Effector memory CD4-positive, alpha-beta T cell (primary cell): ENCODE measurements around the gene ROCK2.

Source experiments
- DNase-seq, 3 donors: peaks; one replicate each; pipeline ENCODE4 v3.0.0-alpha.2; 2020
- H3K27ac ChIP-seq: 2 replicates; pipeline ENCODE4 v1.7.0; 2013; ENCODE audit warnings: mild to moderate bottlenecking, low read length, moderate library complexity; ENCODE audit not compliant: insufficient read depth, poor library complexity, severe bottlenecking
- H3K27me3 ChIP-seq: replicated peaks from 2 replicates; pipeline ENCODE4 v1.7.0; 2013; ENCODE audit warnings: mild to moderate bottlenecking, low read length; ENCODE audit not compliant: insufficient read depth, control insufficient read depth, poor library complexity, severe bottlenecking
- H3K36me3 ChIP-seq: 2 replicates; pipeline ENCODE4 v1.7.0; 2013; ENCODE audit warnings: mild to moderate bottlenecking, low read length, moderate library complexity; ENCODE audit not compliant: control insufficient read depth, insufficient read depth
- H3K4me1 ChIP-seq: 2 replicates; pipeline ENCODE4 v1.7.0; 2013; ENCODE audit warnings: low read length, mild to moderate bottlenecking; ENCODE audit not compliant: control insufficient read depth, insufficient read depth, poor library complexity, severe bottlenecking
- H3K4me3 ChIP-seq: 2 replicates; pipeline ENCODE4 v1.7.0; 2013; ENCODE audit warnings: low read length, low read depth, mild to moderate bottlenecking; ENCODE audit not compliant: insufficient read depth, poor library complexity, severe bottlenecking
- H3K9me3 ChIP-seq: 2 replicates; pipeline ENCODE4 v1.7.0; 2013; ENCODE audit warnings: mild to moderate bottlenecking, low read length, moderate library complexity; ENCODE audit not compliant: control insufficient read depth
- total RNA-seq, 3 donors: gene quantifications; one replicate each; lab custom pipeline; 2026; lab: John Stamatoyannopoulos, UW

The ROCK2 gene
- total RNA-seq = 52.9 to 65.8 (median 61.4) reads per million in 3 donors

DNA sequence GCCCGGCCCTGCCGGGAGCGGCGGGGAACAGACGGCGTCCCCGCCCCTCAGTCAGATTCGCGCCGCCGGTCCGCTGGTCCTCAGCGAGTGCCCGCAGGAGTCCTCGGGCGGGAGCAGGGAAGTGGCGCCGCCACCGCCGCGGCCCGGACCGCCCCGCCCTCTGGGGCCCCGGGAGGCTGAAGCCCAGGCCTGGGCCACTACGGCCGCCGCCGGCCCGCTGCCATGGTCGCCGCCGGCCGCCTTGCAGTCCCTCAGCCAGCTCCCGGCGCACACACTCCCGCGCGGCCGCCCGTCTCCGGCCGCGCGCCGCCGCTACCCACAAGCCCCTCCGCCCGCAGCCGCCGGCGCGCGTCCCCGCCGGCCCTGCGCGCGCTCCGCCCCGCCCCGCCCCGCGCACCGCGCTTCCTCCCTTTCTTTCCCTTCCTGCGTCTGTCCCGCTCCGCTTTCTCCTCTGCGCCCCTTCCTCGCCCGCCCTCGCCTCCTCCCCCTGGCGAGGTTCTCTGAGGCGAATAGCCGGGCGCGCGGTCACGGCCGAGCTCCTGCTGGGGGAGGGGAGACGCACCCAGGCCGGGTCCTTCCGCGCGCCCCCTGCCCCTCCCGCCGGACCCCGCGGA lies at the start of gene ROCK2:
Gene ROCK2, minus strand, starts transcription at position 295 of the 614 bp plus-strand sequence. CDS start 500 bp downstream, outside the sequence.
- Histone ChIP-seq H3K4me3 (peak within 1 kb of the TSS; percentile 82), H3K4me1 (peaks cover 15% of the 10 kb centered on the region), H3K27me3 (no peaks in the 10 kb centered on the region), H3K9me3 (no peaks in the 10 kb centered on the region), H3K36me3 (no peaks in the 10 kb centered on the region), H3K27ac (peak within 1 kb of the TSS; percentile 48)
- DNase-seq = peak; percentile 46 to 53 (median 52)

GRCh38 chr2:11393711-11394236 lies 49.3 kb upstream of the ROCK2 start:
- H3K9me3 ChIP-seq = no peaks in the 10 kb centered on the region
- H3K4me1 ChIP-seq = no peaks in the 10 kb centered on the region
- no peak for DNase-seq
- no peak overlapping the region for H3K27ac ChIP-seq
- no peaks in the 10 kb centered on the region for H3K27me3 ChIP-seq
- H3K36me3 ChIP-seq = no peaks in the 10 kb centered on the region
- H3K4me3 ChIP-seq = no peak overlapping the region

GRCh38 chr2:11391942-11392266 lies 47.5 kb upstream of the ROCK2 start:
- no peaks in the 10 kb centered on the region for H3K27me3 ChIP-seq
- no peaks in the 10 kb centered on the region for H3K4me1 ChIP-seq
- H3K27ac ChIP-seq = no peak overlapping the region
- DNase-seq = no peak
- H3K9me3 ChIP-seq = no peaks in the 10 kb centered on the region
- no peaks in the 10 kb centered on the region for H3K36me3 ChIP-seq
- H3K4me3 ChIP-seq = no peak overlapping the region

DNA sequence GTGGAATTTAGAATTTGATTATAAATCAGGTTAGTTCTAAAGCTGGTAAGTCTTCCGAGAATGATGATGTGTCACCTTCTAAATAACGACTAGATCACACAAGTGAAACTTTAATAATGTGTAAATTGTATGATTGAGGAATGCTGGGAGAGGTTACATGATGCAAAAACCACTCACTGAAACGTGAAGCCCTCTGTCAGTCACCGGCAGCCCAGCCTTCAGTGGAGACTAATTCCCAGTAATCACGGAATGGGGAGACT lies 45.9 kb upstream of the ROCK2 start:
- Histone ChIP-seq H3K36me3 (no peaks in the 10 kb centered on the region), H3K4me1 (no peaks in the 10 kb centered on the region), H3K9me3 (no peaks in the 10 kb centered on the region), H3K4me3 (no peak overlapping the region), H3K27me3 (no peaks in the 10 kb centered on the region), H3K27ac (no peak overlapping the region)
- no peak for DNase-seq

- Histone ChIP-seq H3K4me3 (no peak overlapping the region), H3K36me3 (no peaks in the 10 kb centered on the region), H3K4me1 (no peaks in the 10 kb centered on the region), H3K27me3 (no peaks in the 10 kb centered on the region), H3K27ac (no peak overlapping the region), H3K9me3 (no peaks in the 10 kb centered on the region)
- DNase-seq = no peak
Measured at GRCh38 chr2:11389551-11390398, 45.3 kb upstream of the ROCK2 start.

DNA sequence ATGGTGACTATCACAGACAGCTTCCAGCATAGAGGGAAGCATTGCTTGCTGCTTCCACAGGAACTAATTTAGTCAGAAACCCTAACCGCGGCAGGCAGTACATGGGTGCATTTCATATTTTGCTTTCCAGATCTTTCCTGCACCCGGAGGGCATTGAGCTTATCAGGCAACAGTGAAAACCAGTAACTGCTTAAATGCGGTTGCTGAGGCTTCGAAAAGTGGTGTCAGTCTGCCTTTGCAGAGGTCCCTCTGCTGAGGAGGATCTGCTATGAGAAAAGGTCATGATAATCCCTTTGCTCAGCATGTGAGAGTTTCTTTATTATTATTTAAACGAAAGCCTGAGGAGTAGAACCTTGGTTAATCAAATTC lies 44.6 kb upstream of the ROCK2 start:
- H3K9me3 ChIP-seq = no peaks in the 10 kb centered on the region
- H3K36me3 ChIP-seq = no peaks in the 10 kb centered on the region
- no peak for DNase-seq
- no peaks in the 10 kb centered on the region for H3K4me1 ChIP-seq
- H3K27ac ChIP-seq = no peak overlapping the region
- no peak overlapping the region for H3K4me3 ChIP-seq
- no peaks in the 10 kb centered on the region for H3K27me3 ChIP-seq

- no peaks in the 10 kb centered on the region for H3K4me1 ChIP-seq
- H3K36me3 ChIP-seq = no peaks in the 10 kb centered on the region
- no peak overlapping the region for H3K4me3 ChIP-seq
- H3K27me3 ChIP-seq = no peaks in the 10 kb centered on the region
- H3K27ac ChIP-seq = no peak overlapping the region
- no peaks in the 10 kb centered on the region for H3K9me3 ChIP-seq
- no peak for DNase-seq
Measured at GRCh38 chr2:11388262-11389051, 44.0 kb upstream of the ROCK2 start.

- Histone ChIP-seq H3K36me3 (no peaks in the 10 kb centered on the region), H3K4me1 (no peaks in the 10 kb centered on the region), H3K27ac (no peak overlapping the region), H3K27me3 (no peaks in the 10 kb centered on the region), H3K9me3 (no peaks in the 10 kb centered on the region), H3K4me3 (no peak overlapping the region)
- no peak for DNase-seq
Measured at GRCh38 chr2:11387843-11388242, 43.4 kb upstream of the ROCK2 start.

- DNase-seq = no peak
- Histone ChIP-seq H3K9me3 (no peaks in the 10 kb centered on the region), H3K4me3 (no peak overlapping the region), H3K4me1 (no peaks in the 10 kb centered on the region), H3K27ac (no peak overlapping the region), H3K27me3 (no peaks in the 10 kb centered on the region), H3K36me3 (no peaks in the 10 kb centered on the region)
Measured at GRCh38 chr2:11387100-11387390, 42.6 kb upstream of the ROCK2 start.

- Histone ChIP-seq H3K4me1 (no peaks in the 10 kb centered on the region), H3K27ac (no peak overlapping the region), H3K9me3 (no peaks in the 10 kb centered on the region), H3K36me3 (no peaks in the 10 kb centered on the region), H3K4me3 (no peak overlapping the region), H3K27me3 (no peaks in the 10 kb centered on the region)
- DNase-seq = no peak
Measured at GRCh38 chr2:11385847-11386246, 41.4 kb upstream of the ROCK2 start.
